HEK293T (cell line): ENCODE measurements around the gene COL11A1.

Experiments
- CTCF ChIA-PET: fragments of 350-600 bp; formaldehyde crosslinking; extraction: SDS; loops from one replicate; lab custom pipeline; 2021; ENCODE audit warnings: antibody characterized with exemption, inconsistent platforms; lab: Yijun Ruan, JAX
- POLR2A ChIA-PET: fragments of 350-600 bp; formaldehyde crosslinking; extraction: SDS; loops from one replicate; lab custom pipeline; 2020; ENCODE audit warnings: antibody characterized with exemption, inconsistent platforms; lab: Yijun Ruan, JAX
- DNase-seq: peaks from one replicate; pipeline ENCODE4 v3.0.0; 2012; ENCODE audit warnings: mixed read lengths; ENCODE audit errors: extremely low spot score
- ARNT ChIP-seq: fragments of 450-650 bp; IDR thresholded peaks from 2 replicates; pipeline ENCODE4 v1.6.1; 2017; ENCODE audit warnings: mild to moderate bottlenecking
- BHLHE40 ChIP-seq: fragments of 450-650 bp; IDR thresholded peaks from 2 replicates; pipeline ENCODE4 v1.6.1; 2016; ENCODE audit warnings: mild to moderate bottlenecking, moderate library complexity, borderline replicate concordance
- CTBP1 ChIP-seq: fragments of 450-650 bp; IDR thresholded peaks from 2 replicates; pipeline ENCODE4 v1.6.1; 2016; ENCODE audit warnings: borderline replicate concordance
- ELF4 ChIP-seq: fragments of 450-650 bp; IDR thresholded peaks from 2 replicates; pipeline ENCODE4 v1.6.1; 2017; ENCODE audit warnings: antibody characterized with exemption
- FOXA1 ChIP-seq: fragments of 450-650 bp; IDR thresholded peaks from 2 replicates; pipeline ENCODE4 v1.6.1; 2016; ENCODE audit warnings: mild to moderate bottlenecking
- FOXK2 ChIP-seq: fragments of 450-650 bp; IDR thresholded peaks from 2 replicates; pipeline ENCODE4 v1.6.1; 2016; ENCODE audit warnings: mild to moderate bottlenecking
- FOXM1 ChIP-seq: fragments of 450-650 bp; IDR thresholded peaks from 2 replicates; pipeline ENCODE4 v1.6.1; 2017; ENCODE audit warnings: mild to moderate bottlenecking, borderline replicate concordance
- HDGF ChIP-seq: fragments of 450-650 bp; IDR thresholded peaks from 2 replicates; pipeline ENCODE4 v1.6.1; 2017; ENCODE audit warnings: antibody characterized with exemption, borderline replicate concordance
- L3MBTL2 ChIP-seq: fragments of 450-650 bp; conservative IDR thresholded peaks from 2 replicates; pipeline ENCODE4 v1.6.1; 2016; ENCODE audit warnings: mild to moderate bottlenecking
- LEF1 ChIP-seq: fragments of 450-650 bp; IDR thresholded peaks from 2 replicates; pipeline ENCODE4 v1.6.1; 2017; ENCODE audit warnings: mild to moderate bottlenecking, borderline replicate concordance
- NFRKB ChIP-seq: fragments of 450-650 bp; IDR thresholded peaks from 2 replicates; pipeline ENCODE4 v1.6.1; 2016; ENCODE audit warnings: mild to moderate bottlenecking, moderate library complexity
- SP1 ChIP-seq: fragments of 450-650 bp; IDR thresholded peaks from 2 replicates; pipeline ENCODE4 v1.6.1; 2017
- SUZ12 ChIP-seq: fragments of 450-650 bp; IDR thresholded peaks from 2 replicates; pipeline ENCODE4 v1.6.1; 2016; ENCODE audit warnings: mild to moderate bottlenecking
- TARDBP ChIP-seq: fragments of 450-650 bp; IDR thresholded peaks from 2 replicates; pipeline ENCODE4 v1.6.1; 2016
- ZNF384 ChIP-seq: fragments of 450-650 bp; IDR thresholded peaks from 2 replicates; pipeline ENCODE4 v1.6.1; 2016
- TF ChIP-seq, protein P1 (sequence below): fragments of 450-650 bp; IDR thresholded peaks from 2 replicates; pipeline ENCODE4 v1.6.1; 2016

Gene COL11A1

DNA sequence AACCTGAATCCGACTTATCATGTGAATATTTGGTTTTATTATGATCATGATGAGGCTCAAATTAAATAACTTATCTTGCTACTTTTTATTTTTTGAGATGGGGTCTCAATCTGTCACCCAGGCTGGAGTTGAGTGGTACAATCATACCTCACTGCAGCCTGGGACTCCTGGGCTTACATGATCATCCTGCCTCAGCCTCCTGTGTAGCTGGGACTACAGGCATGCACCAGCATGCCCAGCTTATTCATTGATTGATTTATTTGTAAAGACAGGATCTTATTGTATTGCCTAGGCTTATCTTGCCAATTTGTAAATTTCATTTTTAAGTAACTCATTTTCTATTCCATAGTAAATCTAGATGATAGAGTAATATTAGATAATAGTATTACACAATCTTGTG, 84.3 kb downstream of the COL11A1 start:
- POLR2A ChIA-PET, result no interaction called here
- CTCF ChIA-PET, result no interaction called here
- no peak for DNase-seq
- TF ChIP-seq ZNF384 (no peak), HDGF (no peak), SP1 (no peak), NFRKB (no peak), ELF4 (no peak), LEF1 (no peak), CTBP1 (no peak), ARNT (no peak)
- TF ChIP-seq, protein P1, sequence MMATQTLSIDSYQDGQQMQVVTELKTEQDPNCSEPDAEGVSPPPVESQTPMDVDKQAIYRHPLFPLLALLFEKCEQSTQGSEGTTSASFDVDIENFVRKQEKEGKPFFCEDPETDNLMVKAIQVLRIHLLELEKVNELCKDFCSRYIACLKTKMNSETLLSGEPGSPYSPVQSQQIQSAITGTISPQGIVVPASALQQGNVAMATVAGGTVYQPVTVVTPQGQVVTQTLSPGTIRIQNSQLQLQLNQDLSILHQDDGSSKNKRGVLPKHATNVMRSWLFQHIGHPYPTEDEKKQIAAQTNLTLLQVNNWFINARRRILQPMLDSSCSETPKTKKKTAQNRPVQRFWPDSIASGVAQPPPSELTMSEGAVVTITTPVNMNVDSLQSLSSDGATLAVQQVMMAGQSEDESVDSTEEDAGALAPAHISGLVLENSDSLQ, result no peak

DNA sequence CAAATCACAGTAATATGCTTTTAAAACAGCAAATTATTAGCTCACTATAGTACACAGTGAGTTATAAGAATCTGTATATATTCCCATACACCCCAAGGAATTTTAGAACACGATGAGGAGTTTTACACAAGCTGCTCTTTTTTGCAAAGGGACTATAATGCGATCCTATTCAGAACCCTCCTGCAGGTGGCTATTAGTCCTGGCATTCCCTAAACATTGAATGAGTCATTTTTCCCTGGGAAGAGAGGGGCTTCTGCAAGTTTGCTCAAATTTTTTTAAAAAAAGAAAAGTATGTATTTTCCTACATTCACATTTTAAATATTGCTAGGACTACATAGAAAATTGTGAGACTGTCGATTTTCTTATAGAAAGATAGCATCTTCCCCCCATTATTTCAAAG, 106.3 kb downstream of the COL11A1 start:
- ChIA-PET CTCF (no interaction called here), POLR2A (no interaction called here)
- no peak for DNase-seq
- TF ChIP-seq HDGF (no peak), ELF4 (no peak), ZNF384 (no peak), LEF1 (no peak), FOXM1 (no peak), FOXA1 (no peak), FOXK2 (no peak), SUZ12 (no peak), CTBP1 (no peak)
- TF ChIP-seq, protein P1, result no peak

DNA sequence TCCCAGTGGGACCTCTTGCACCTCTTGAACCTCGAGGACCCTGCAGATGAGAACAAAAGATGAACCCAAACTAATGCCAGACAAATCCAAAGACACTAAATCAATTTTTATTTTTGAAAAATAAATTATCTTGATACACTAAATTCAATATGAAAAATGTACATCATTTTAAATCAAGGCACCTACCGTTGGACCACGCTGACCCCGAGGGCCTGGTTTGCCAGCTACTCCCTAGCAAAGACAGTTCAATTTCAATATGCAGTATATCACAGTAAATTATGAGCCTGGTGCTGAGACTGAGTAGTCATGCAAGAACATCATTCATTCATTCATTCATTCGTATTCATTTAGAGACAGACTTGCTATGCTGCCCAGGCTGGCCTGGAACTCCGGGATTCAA, 129.4 kb downstream of the COL11A1 start:
- POLR2A ChIA-PET, result no interaction called here
- CTCF ChIA-PET, result no interaction called here
- no peak for TF ChIP-seq CTBP1
- TF ChIP-seq SUZ12, result no peak
- TF ChIP-seq BHLHE40, result no peak
- TF ChIP-seq LEF1, result no peak
- no peak for TF ChIP-seq ARNT
- no peak for TF ChIP-seq FOXM1
- no peak for TF ChIP-seq SP1
- TF ChIP-seq NFRKB, result no peak
- no peak for TF ChIP-seq L3MBTL2
- no peak for TF ChIP-seq TARDBP
- no peak for TF ChIP-seq FOXA1
- TF ChIP-seq HDGF, result no peak
- no peak for TF ChIP-seq FOXK2
- TF ChIP-seq ZNF384, result no peak
- TF ChIP-seq, protein P1, result no peak
- no peak for TF ChIP-seq ELF4

DNA sequence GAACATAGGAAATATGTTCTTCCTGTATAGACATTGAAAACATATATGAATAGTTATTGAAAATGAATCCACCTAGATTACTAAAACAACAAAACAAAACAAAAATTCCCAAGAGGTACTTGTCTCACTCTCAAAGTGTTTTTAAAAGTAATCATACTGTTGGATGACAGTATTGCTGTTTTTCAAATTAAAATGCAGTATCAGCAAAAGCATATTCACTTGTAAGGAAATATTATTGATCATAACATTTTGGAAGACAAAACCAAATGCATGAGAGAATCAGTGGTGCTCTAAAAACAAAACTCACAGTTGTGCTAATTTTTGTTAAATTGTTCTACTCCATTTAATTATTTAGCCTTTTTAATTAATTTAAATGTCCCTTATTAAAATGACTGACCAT, 131.0 kb downstream of the COL11A1 start:
- POLR2A ChIA-PET, result no interaction called here
- no peak for DNase-seq
- CTCF ChIA-PET, result interaction anchor here (0.9 kb wide), 1 partner anchor 484 kb away, joined by 3 read pairs; no protein-coding TSS in a partner anchor
- no peak for TF ChIP-seq FOXM1
- TF ChIP-seq ZNF384, result no peak
- TF ChIP-seq NFRKB, result no peak
- TF ChIP-seq FOXK2, result no peak
- TF ChIP-seq BHLHE40, result no peak
- TF ChIP-seq ELF4, result no peak
- TF ChIP-seq SP1, result no peak
- no peak for TF ChIP-seq ARNT
- TF ChIP-seq, protein P1, result no peak
- TF ChIP-seq L3MBTL2, result no peak
- no peak for TF ChIP-seq LEF1
- no peak for TF ChIP-seq SUZ12
- no peak for TF ChIP-seq FOXA1
- no peak for TF ChIP-seq HDGF
- TF ChIP-seq TARDBP, result no peak

More for the DNA sequence above, 129.4 kb downstream of the COL11A1 start:
- no peak for DNase-seq

DNA sequence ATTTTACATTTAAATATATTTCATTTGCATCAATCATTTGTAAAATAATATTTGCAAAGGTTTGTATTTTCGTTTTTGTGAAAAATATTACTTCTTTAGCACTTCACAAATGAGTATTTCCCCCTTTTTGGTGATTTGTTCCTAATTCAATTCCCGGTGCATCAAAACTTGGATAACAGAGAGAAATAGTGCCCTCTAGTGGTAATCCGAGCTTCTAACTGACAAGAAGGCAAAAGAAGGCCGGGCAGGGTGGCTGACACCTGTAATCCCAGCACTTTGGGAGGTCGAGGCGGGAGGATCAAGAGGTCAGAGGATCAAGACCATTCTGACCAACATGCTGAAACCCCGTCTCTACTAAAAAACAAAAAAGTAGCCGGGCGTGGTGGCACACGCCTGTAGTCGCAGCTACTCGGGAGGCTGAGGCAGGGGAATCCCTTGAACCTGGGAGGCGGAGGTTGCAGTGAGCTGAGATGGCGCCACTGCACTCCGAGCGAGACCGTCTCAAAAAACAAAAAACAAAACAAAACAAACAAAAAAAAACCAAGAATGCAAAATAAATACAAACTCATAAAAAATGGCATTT, 137.7 kb downstream of the COL11A1 start:
- DNase-seq, result peak; percentile 42
- POLR2A ChIA-PET, result no interaction called here
- CTCF ChIA-PET, result interaction anchor here (0.7 to 1.4 kb wide), 5 partner anchors 13 to 1146 kb away, joined by 3 to 4 read pairs (median 3); no protein-coding TSS in a partner anchor
- TF ChIP-seq FOXK2 (no peak), FOXA1 (no peak), TARDBP (no peak), CTBP1 (no peak), ELF4 (no peak), SP1 (no peak), NFRKB (no peak), SUZ12 (no peak), LEF1 (no peak), BHLHE40 (no peak), ZNF384 (no peak)
- TF ChIP-seq, protein P1, result no peak

DNA sequence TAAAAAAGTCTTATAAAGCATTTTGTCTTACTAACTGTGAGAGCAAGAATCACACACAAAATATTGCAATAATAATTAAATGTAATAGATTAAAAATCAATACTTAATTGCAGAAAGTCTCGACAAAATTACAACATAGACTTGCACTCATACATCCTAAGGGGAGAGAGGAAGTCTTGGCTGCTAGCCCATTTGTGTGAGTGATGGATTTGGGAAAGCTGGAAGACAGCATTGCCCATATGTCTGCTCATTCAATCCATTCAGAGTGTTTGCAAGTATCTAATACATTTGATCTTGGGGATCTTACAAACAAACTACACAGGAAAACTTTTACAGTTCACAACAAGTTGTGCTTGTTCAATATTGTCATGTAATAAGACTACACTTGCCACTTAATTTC, 140.5 kb downstream of the COL11A1 start:
- CTCF ChIA-PET, result no interaction called here
- no peak for DNase-seq
- POLR2A ChIA-PET, result no interaction called here
- no peak for TF ChIP-seq L3MBTL2
- no peak for TF ChIP-seq HDGF
- TF ChIP-seq CTBP1, result no peak
- TF ChIP-seq, protein P1, result no peak
- no peak for TF ChIP-seq TARDBP
- TF ChIP-seq FOXK2, result no peak
- TF ChIP-seq SUZ12, result no peak
- no peak for TF ChIP-seq NFRKB
- no peak for TF ChIP-seq FOXM1
- no peak for TF ChIP-seq ELF4
- no peak for TF ChIP-seq SP1
- TF ChIP-seq BHLHE40, result no peak
- no peak for TF ChIP-seq LEF1
- no peak for TF ChIP-seq ZNF384
- no peak for TF ChIP-seq ARNT
- no peak for TF ChIP-seq FOXA1
